Endothelial cell of umbilical vein (primary cell): ENCODE results near the gene SLC25A28. TPM values are rescaled to one million over a fixed set of nuclear protein-coding genes. Genes with fewer than 3 reads are reported as not detected.

ENCODE experiments used
- BruUV-seq: library from RNA; stranded (reverse); fragments of 400-500 nt; replicated peaks from 2 replicates; lab custom pipeline; 2021; lab: Mats Ljungman, UMichigan
- CTCF ChIA-PET: fragments of 300-600, 350-600 bp; sonication (Branson Sonifier 250); formaldehyde crosslinking; loops from one replicate; lab custom pipeline; 2021; ENCODE audit warnings: antibody characterized with exemption, inconsistent platforms; lab: Charles Lee
- POLR2A ChIA-PET: fragments of 300-600, 350-600 bp; sonication (Branson Sonifier 250); formaldehyde crosslinking; loops from one replicate; lab custom pipeline; 2021; ENCODE audit warnings: antibody characterized with exemption, inconsistent platforms; lab: Charles Lee
- DNase-seq: peaks from one replicate; pipeline ENCODE4 v3.0.0-alpha.2; 2011; ENCODE audit warnings: low read depth, low spot score
- FAIRE-seq: peaks from 2 replicates; lab custom pipeline; 2011; peaks lifted over from hg19 to GRCh38; lab: Jason Lieb, UNC
- H2AFZ ChIP-seq: 2 replicates; pipeline ENCODE4 v1.6.0; 2012; ENCODE audit warnings: low read depth, low read length, control low read depth, inconsistent platforms
- H3K27ac ChIP-seq: 2 replicates; pipeline ENCODE4 v1.5.1; 2011; ENCODE audit warnings: low read depth, mild to moderate bottlenecking, control low read depth, low read length, moderate library complexity; ENCODE audit not compliant: insufficient read depth
- H3K27me3 ChIP-seq, 2 experiments: 2 replicates each; pipeline versions ENCODE4 v1.6.0 to v1.6.1; 2011; ENCODE audit warnings: low read length in 2 of 2, mixed read lengths in 1 of 2; ENCODE audit not compliant: control insufficient read depth in 2 of 2, insufficient read depth in 2 of 2
- H3K36me3 ChIP-seq, 2 experiments: 2 replicates in 1 of 2; 3 replicates in 1 of 2; pipeline ENCODE4 v1.5.1; 2011; ENCODE audit warnings: low read length in 2 of 2, mild to moderate bottlenecking in 1 of 2, moderate library complexity in 1 of 2; ENCODE audit not compliant: control insufficient read depth in 2 of 2, insufficient read depth in 2 of 2; ENCODE audit errors: extremely low read depth in 1 of 2
- H3K4me1 ChIP-seq: 3 replicates; pipeline ENCODE4 v1.5.1; 2011; ENCODE audit warnings: mild to moderate bottlenecking, low read length; ENCODE audit not compliant: control insufficient read depth, insufficient read depth; ENCODE audit errors: extremely low read depth
- H3K4me2 ChIP-seq: 2 replicates; pipeline ENCODE4 v1.6.1; 2011; ENCODE audit warnings: low read length, control low read depth, mixed read lengths; ENCODE audit not compliant: insufficient read depth
- H3K4me3 ChIP-seq, 3 experiments: fragments of 200-600 bp in 1 of 3; sonication (generic), shearing (Covaris generic) in 1 of 3; replicated peaks in 1 of 3; 2 replicates each; pipeline ENCODE4 v1.5.1; 2011 to 2016; ENCODE audit warnings: control low read depth in 3 of 3, low read length in 3 of 3, mild to moderate bottlenecking in 2 of 3, inconsistent platforms in 1 of 3, low read depth in 1 of 3, moderate library complexity in 1 of 3; ENCODE audit not compliant: insufficient read depth in 1 of 3
- H3K79me2 ChIP-seq: 2 replicates; pipeline ENCODE4 v1.6.0; 2012; ENCODE audit warnings: low read length, inconsistent platforms; ENCODE audit not compliant: control insufficient read depth, insufficient read depth
- H3K9ac ChIP-seq: replicated peaks from 2 replicates; pipeline ENCODE3; 2011; ENCODE audit warnings: low read length, control low read depth; ENCODE audit not compliant: insufficient read depth; ENCODE audit errors: extremely low read depth
- H3K9me1 ChIP-seq: replicated peaks from 3 replicates; pipeline ENCODE4 v1.6.0; 2011; ENCODE audit warnings: mild to moderate bottlenecking, low read length; ENCODE audit not compliant: control insufficient read depth, insufficient read depth; ENCODE audit errors: extremely low read depth
- H3K9me3 ChIP-seq: replicated peaks from 2 replicates; pipeline ENCODE4 v1.5.1; 2012; ENCODE audit warnings: low read length, inconsistent platforms; ENCODE audit not compliant: control insufficient read depth, insufficient read depth
- H4K20me1 ChIP-seq: replicated peaks from 2 replicates; pipeline ENCODE3; 2011; ENCODE audit warnings: mild to moderate bottlenecking, low read length; ENCODE audit not compliant: control insufficient read depth, insufficient read depth; ENCODE audit errors: extremely low read depth
- CTCF ChIP-seq, 2 donors: IDR thresholded peaks; 1 replicate in 1 of 2; 2 replicates in 1 of 2; pipeline ENCODE4 v1.5.1; 2011; ENCODE audit warnings: low read length in 2 of 2, mild to moderate bottlenecking in 2 of 2, moderate library complexity in 2 of 2, control low read depth in 1 of 2, inconsistent platforms in 1 of 2, low read depth in 1 of 2; ENCODE audit not compliant: insufficient read depth in 1 of 2; ENCODE audit errors: extremely low read depth in 1 of 2
- EZH2 ChIP-seq: IDR thresholded peaks from 2 replicates; pipeline ENCODE4 v1.6.1; 2012; ENCODE audit warnings: borderline replicate concordance, low read depth, mild to moderate bottlenecking, moderate library complexity, low read length, inconsistent platforms; ENCODE audit not compliant: severe bottlenecking
- FOS ChIP-seq: IDR thresholded peaks from 2 replicates; pipeline ENCODE4 v1.6.1; 2011; ENCODE audit warnings: mild to moderate bottlenecking, low read length, moderate library complexity, borderline replicate concordance; ENCODE audit not compliant: insufficient read depth
- GATA2 ChIP-seq: IDR thresholded peaks from 2 replicates; pipeline ENCODE4 v1.7.0; 2011; ENCODE audit warnings: low read depth, mild to moderate bottlenecking, moderate library complexity, mixed read lengths, low read length; ENCODE audit not compliant: insufficient read length, insufficient read depth
- JUN ChIP-seq: IDR thresholded peaks from 2 replicates; pipeline ENCODE4 v1.6.1; 2011; ENCODE audit warnings: borderline replicate concordance, low read depth; ENCODE audit not compliant: insufficient read length, insufficient read depth
- MAX ChIP-seq: IDR thresholded peaks from 2 replicates; pipeline ENCODE4 v1.6.1; 2011; ENCODE audit not compliant: insufficient read depth, insufficient read length
- MYC ChIP-seq: IDR thresholded peaks from one replicate; pipeline ENCODE4 v1.6.1; 2011; ENCODE audit warnings: mild to moderate bottlenecking, low read depth, low read length
- POLR2A ChIP-seq: IDR thresholded peaks from 2 replicates; pipeline ENCODE4 v1.6.1; 2012; ENCODE audit warnings: low read depth, mild to moderate bottlenecking, control low read depth, low read length
- POLR2AphosphoS5 ChIP-seq: IDR thresholded peaks from 2 replicates; pipeline ENCODE4 v1.6.1; 2012; ENCODE audit warnings: low read depth, mild to moderate bottlenecking, control low read depth, low read length, moderate library complexity; ENCODE audit not compliant: insufficient read depth
- dilution Hi-C: fragments of 300-500 bp; cut with MboI; formaldehyde crosslinking; loops from one replicate; pipeline ENCODE4 v1.15.0; 2019; ENCODE audit warnings: low sequenced_read_pairs; ENCODE audit not compliant: extremely low pct_ligation_motif_present
- intact Hi-C: fragments of 100-400 bp; cut with micrococcal nuclease; formaldehyde crosslinking; loops from one replicate; pipeline ENCODE4 v1.10.0; 2022
- polyA plus RNA-seq, 4 experiments: library from polyadenylated mRNA; depleted of rRNA in 3 of 4; stranded (reverse) in 3 of 4; unstranded in 1 of 4; fragments of >200 nt; gene quantifications; 2 replicates each; pipeline versions ENCODE4 v1.2.1 to v1.2.3, GENCODE V29; 2011 to 2012; ENCODE audit warnings: missing spikeins in 1 of 4
- total RNA-seq: library from RNA; stranded (reverse); gene quantifications from 2 replicates; pipeline ENCODE4 v1.2.3, GENCODE V29; 2021

SLC25A28 gene
- total and polyA plus RNA-seq, 2 donors (not counting 3 experiments of a cell fraction or from before 2014, with no cell fraction given) = 33.7 to 38.8 TPM

- no peaks in the 10 kb centered on the region for H3K9me3 ChIP-seq
- H3K27ac ChIP-seq = no peak overlapping the region
- H3K36me3 ChIP-seq = no peaks in the 10 kb centered on the region
- no peak overlapping the region for H3K4me2 ChIP-seq
- no peaks in the 10 kb centered on the region for H3K9me1 ChIP-seq
- no peak for TF ChIP-seq MAX
- TF ChIP-seq GATA2 = no peak
- TF ChIP-seq FOS = no peak
- TF ChIP-seq POLR2A = no peak
- TF ChIP-seq JUN = no peak
- no peak for TF ChIP-seq MYC
- no peak for TF ChIP-seq POLR2AphosphoS5
- TF ChIP-seq CTCF (IDR thresholded peaks at IDR 0.05; ENCODE audit: extremely low read depth in 1 of 2, insufficient read depth in 1 of 2, low read depth in 1 of 2, low read length in 2 of 2) = no peak
- TF ChIP-seq EZH2 = no peak
- H4K20me1 ChIP-seq = no peaks in the 10 kb centered on the region
- dilution Hi-C loops (no loop called here), intact Hi-C loops (loop anchor here (1.0 kb wide), 1 partner anchor 10 kb away; no protein-coding TSS in a partner anchor)
- DNase-seq (no peak), FAIRE-seq (no peak)
- H3K27me3 ChIP-seq = peaks cover 0 to 2% of the 10 kb centered on the region in 2 experiments
- H3K79me2 ChIP-seq = no peaks in the 10 kb centered on the region
- ChIA-PET CTCF (interaction anchor here (0.9 to 3.0 kb wide), 8 partner anchors 22 to 81 kb away, joined by 3 to 24 read pairs (median 6); no protein-coding TSS in a partner anchor), POLR2A (no interaction called here)
- H3K9ac ChIP-seq = no peak overlapping the region
- no TSS peak for BruUV-seq
- H3K4me1 ChIP-seq = no peaks in the 10 kb centered on the region
- H2AFZ ChIP-seq = no peak overlapping the region
- H3K4me3 ChIP-seq = no peak overlapping the region
Measured at GRCh38 chr10:99631496-99631895, 11.3 kb upstream of the SLC25A28 start.
